Gastroesophageal sphincter (tissue), 4 donors: ENCODE results near the gene SCUBE3. TPM values are rescaled to one million over a fixed set of nuclear protein-coding genes. Genes with fewer than 3 reads are reported as not detected.

Experiments used
- ATAC-seq: fragments of 150-250 bp; one replicate; pipeline ENCODE4 v1.9.1; 2016; ENCODE audit warnings: mild to moderate bottlenecking, moderate library complexity
- H3K27ac ChIP-seq, 4 donors: fragments of 200-600 bp; sonication (generic) in 3 of 4; 1 replicate in 3 of 4; 2 replicates in 1 of 4; pipeline ENCODE4 v1.5.1; 2016 to 2019
- H3K27me3 ChIP-seq: fragments of 200-600 bp; sonication (generic); one replicate; pipeline ENCODE4 v1.5.1; 2019
- H3K36me3 ChIP-seq, 2 donors: fragments of 200-600 bp; sonication (generic); one replicate each; pipeline ENCODE4 v1.5.1; 2019; ENCODE audit warnings: control low read depth in 1 of 2
- H3K4me1 ChIP-seq, 3 donors: fragments of 200-600 bp; sonication (generic); 1 replicate in 2 of 3; 2 replicates in 1 of 3; pipeline ENCODE4 v1.5.1; 2016 to 2019; ENCODE audit warnings: control low read depth in 2 of 3
- H3K4me3 ChIP-seq, 2 donors: fragments of 200-600 bp; sonication (generic); one replicate each; pipeline ENCODE4 v1.5.1; 2019; ENCODE audit warnings: mild to moderate bottlenecking in 1 of 2, moderate library complexity in 1 of 2
- H3K9me3 ChIP-seq, 3 donors: fragments of 200-600 bp; sonication (generic); one replicate each; pipeline ENCODE4 v1.5.1; 2017 to 2019; ENCODE audit warnings: control low read depth in 2 of 3
- CTCF ChIP-seq, 4 experiments: fragments of 200-600 bp in 2 of 4; fragments of 450-650 bp in 2 of 4; sonication (generic) in 1 of 4; IDR thresholded peaks; one replicate each; pipeline ENCODE4 v1.5.1; 2017 to 2019; ENCODE audit warnings: antibody characterized with exemption in 4 of 4, mild to moderate bottlenecking in 2 of 4, moderate library complexity in 2 of 4
- EP300 ChIP-seq: sonication (generic); formaldehyde crosslinking; IDR thresholded peaks from one replicate; pipeline ENCODE4 v1.6.1; 2017; ENCODE audit warnings: antibody characterized with exemption, mild to moderate bottlenecking
- POLR2A ChIP-seq, 2 donors: fragments of 450-650 bp; IDR thresholded peaks; one replicate each; pipeline ENCODE4 v1.6.1; 2017; ENCODE audit warnings: antibody characterized with exemption in 2 of 2, mild to moderate bottlenecking in 2 of 2, moderate library complexity in 1 of 2
- POLR2AphosphoS5 ChIP-seq: sonication (generic); formaldehyde crosslinking; IDR thresholded peaks from one replicate; pipeline ENCODE4 v1.6.1; 2017; ENCODE audit warnings: antibody characterized with exemption
- WGBS, 2 donors: methylation state at CpG; one replicate each; pipeline ENCODE4 v1.1.5; 2018; ENCODE audit warnings: low coverage in 1 of 2; 5-methylcytosine and 5-hydroxymethylcytosine counted together
- total RNA-seq, 4 donors: library from RNA; depleted of rRNA; stranded (reverse); fragments of >200 nt; gene quantifications; one replicate each; pipeline ENCODE4 v1.1.0, GENCODE V29; 2016

The SCUBE3 gene
- total RNA-seq, 4 donors from 2014 or later: 1.4 to 7.2 (median 3.0) TPM

GRCh38 chr6:35220711-35221110, 7.0 kb downstream of the SCUBE3 start:
- peaks cover under 1% of the 10 kb centered on the region for H3K27me3 ChIP-seq
- no peak for ATAC-seq
- peaks cover 0 to 10% of the 10 kb centered on the region in 2 donors for H3K36me3 ChIP-seq
- TF ChIP-seq POLR2A (IDR thresholded peaks at IDR 0.05) (no peak), POLR2AphosphoS5 (no peak), CTCF (IDR thresholded peaks at IDR 0.05) (no peak), EP300 (no peak)
- H3K27ac ChIP-seq: no peak overlapping the region
- WGBS, 2 donors: 100% methylated on average over 1 of the region's 1 CpG; no CpG with 5 or more reads in 1 of the 2 donors
- peaks cover 0 to 26% (median 0%) of the 10 kb centered on the region in 3 donors for H3K4me1 ChIP-seq
- H3K4me3 ChIP-seq: no peak overlapping the region
- no peaks in the 10 kb centered on the region for H3K9me3 ChIP-seq

GRCh38 chr6:35223396-35223795, 9.6 kb downstream of the SCUBE3 start:
- ATAC-seq: no peak
- no peaks in the 10 kb centered on the region for H3K9me3 ChIP-seq
- peaks cover 0 to 9% (median 0%) of the 10 kb centered on the region in 3 donors for H3K4me1 ChIP-seq
- no peak overlapping the region for H3K4me3 ChIP-seq
- no peaks in the 10 kb centered on the region for H3K27me3 ChIP-seq
- TF ChIP-seq POLR2A (IDR thresholded peaks at IDR 0.05) (no peak), CTCF (IDR thresholded peaks at IDR 0.05) (no peak), POLR2AphosphoS5 (no peak), EP300 (no peak)
- H3K27ac ChIP-seq: no peak overlapping the region
- peaks cover 0 to 13% of the 10 kb centered on the region in 2 donors for H3K36me3 ChIP-seq
- 83% methylated on average over 1 of the region's 2 CpGs; no CpG with 5 or more reads in 1 of the 2 donors for WGBS, 2 donors

- Histone ChIP-seq H3K36me3 (peaks cover 0 to 15% of the 10 kb centered on the region in 2 donors), H3K4me1 (peaks cover 0 to 3% (median 0%) of the 10 kb centered on the region in 3 donors), H3K27me3 (no peaks in the 10 kb centered on the region), H3K9me3 (no peaks in the 10 kb centered on the region), H3K27ac (no peak overlapping the region), H3K4me3 (no peak overlapping the region)
- ATAC-seq: no peak
- no peak for TF ChIP-seq POLR2AphosphoS5
- WGBS, 2 donors: 82 to 98% methylated on average over 3 to 4 of the region's 4 CpGs
Observed at GRCh38 chr6:35224720-35225119, 11.0 kb downstream of the SCUBE3 start.

- H3K27me3 ChIP-seq: no peaks in the 10 kb centered on the region
- no peaks in the 10 kb centered on the region for H3K9me3 ChIP-seq
- WGBS, 2 donors: 84% methylated on average over 6 of the region's 6 CpGs; no CpG with 5 or more reads in 1 of the 2 donors
- ATAC-seq: no peak
- TF ChIP-seq EP300 (no peak), POLR2A (IDR thresholded peaks at IDR 0.05) (no peak), CTCF (IDR thresholded peaks at IDR 0.05) (no peak), POLR2AphosphoS5 (no peak)
- H3K4me1 ChIP-seq: peaks cover 0 to 22% (median 11%) of the 10 kb centered on the region in 3 donors
- H3K36me3 ChIP-seq: peaks cover 0 to 15% of the 10 kb centered on the region in 2 donors
- H3K4me3 ChIP-seq: no peak overlapping the region
- H3K27ac ChIP-seq: no peak overlapping the region
Observed at GRCh38 chr6:35228481-35228880, 14.7 kb downstream of the SCUBE3 start.

- no peak overlapping the region for H3K27ac ChIP-seq
Observed at GRCh38 chr6:35229304-35229703, 15.5 kb downstream of the SCUBE3 start.

GRCh38 chr6:35230498-35230897, 16.7 kb downstream of the SCUBE3 start:
- Histone ChIP-seq H3K9me3 (peaks cover 0 to 7% (median 0%) of the 10 kb centered on the region in 3 donors), H3K36me3 (peaks cover 0 to 7% of the 10 kb centered on the region in 2 donors), H3K4me3 (no peak overlapping the region), H3K27ac (peak overlapping the region in 2 of 4 donors; percentile 46 to 57), H3K4me1 (peaks cover 0 to 22% (median 11%) of the 10 kb centered on the region in 3 donors), H3K27me3 (no peaks in the 10 kb centered on the region)
- ATAC-seq: no peak
- WGBS, 2 donors: 86% methylated on average over 1 of the region's 1 CpG; no CpG with 5 or more reads in 1 of the 2 donors
- TF ChIP-seq EP300: no peak
- no peak for TF ChIP-seq CTCF (IDR thresholded peaks at IDR 0.05)
- TF ChIP-seq POLR2A (IDR thresholded peaks at IDR 0.05): no peak
- no peak for TF ChIP-seq POLR2AphosphoS5

More at GRCh38 chr6:35229304-35229703, 15.5 kb downstream of the SCUBE3 start:
- Histone ChIP-seq H3K4me3 (no peak overlapping the region), H3K36me3 (peaks cover 0 to 15% of the 10 kb centered on the region in 2 donors), H3K27me3 (no peaks in the 10 kb centered on the region), H3K4me1 (peaks cover 0 to 22% (median 11%) of the 10 kb centered on the region in 3 donors), H3K9me3 (no peaks in the 10 kb centered on the region)
- 87 to 88% methylated on average over 4 to 5 of the region's 5 CpGs for WGBS, 2 donors
- TF ChIP-seq EP300: no peak
- TF ChIP-seq POLR2A (IDR thresholded peaks at IDR 0.05): no peak
- TF ChIP-seq POLR2AphosphoS5: no peak
- ATAC-seq: no peak
